ENCODE data around the gene SKAP1.

The SKAP1 gene

DNA sequence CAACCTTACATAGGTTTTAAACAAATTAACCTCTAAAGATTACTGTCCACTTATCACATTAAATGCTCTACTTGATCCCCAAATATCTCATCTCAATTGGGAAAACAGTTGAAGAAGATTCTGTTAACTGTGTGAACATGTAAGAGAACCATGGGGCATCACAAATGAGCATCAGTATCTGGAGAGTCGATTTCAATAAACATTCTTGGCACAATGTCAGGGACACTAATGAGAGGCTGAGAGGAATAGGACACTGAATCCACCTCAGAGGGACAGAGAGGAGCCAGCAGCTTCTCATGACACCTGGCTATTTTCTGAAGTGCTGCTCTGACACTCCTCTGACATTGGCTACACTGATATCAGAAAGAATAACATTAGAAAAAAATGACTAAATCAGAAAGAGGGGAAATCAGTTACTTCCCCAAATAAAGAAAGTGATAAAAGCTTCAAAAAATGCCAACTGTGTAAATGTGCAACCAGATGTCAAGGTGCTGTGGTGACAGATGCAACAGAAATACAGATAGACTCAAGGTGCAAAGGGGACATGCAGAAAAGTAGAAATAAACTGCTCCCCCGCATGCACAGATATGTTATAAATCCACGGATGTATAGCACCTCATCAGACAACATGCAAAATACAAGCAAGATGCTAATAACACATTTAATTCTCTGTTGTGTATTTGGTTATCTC, 255.0 kb downstream of the SKAP1 start:
- Histone ChIP-seq H3F3A (ENCODE audit: low read depth) (no peaks in the 10 kb centered on the region; the same call in 1 of the 2 replicates), H3K27me3 (ENCODE audit: insufficient read depth, low read length, poor library complexity, severe bottlenecking) (no peaks in the 10 kb centered on the region), H3K9me3 (ENCODE audit: insufficient read depth, low read depth, low read length) (no peaks in the 10 kb centered on the region), H4K20me1 (ENCODE audit: insufficient read depth, low read length, poor library complexity, severe bottlenecking) (no peaks in the 10 kb centered on the region), H3K9ac (ENCODE audit: low read depth, low read length, poor library complexity, severe bottlenecking) (no peak overlapping the region), H3K4me3 (ENCODE audit: low read length, poor library complexity, severe bottlenecking) (no peak overlapping the region), H3K36me3 (ENCODE audit: insufficient read depth, low read length) (no peaks in the 10 kb centered on the region), H3K9me2 (replicated peaks; ENCODE audit: low read depth, low read length) (no peaks in the 10 kb centered on the region), H3K4me1 (ENCODE audit: insufficient read depth, low read length, poor library complexity, severe bottlenecking) (peaks cover 37% of the 10 kb centered on the region), H3K79me2 (ENCODE audit: insufficient read depth, low read length) (no peaks in the 10 kb centered on the region), H2AFZ (ENCODE audit: low read length) (no peak overlapping the region), H3K4me2 (ENCODE audit: low read depth, low read length, poor library complexity, severe bottlenecking) (no peak overlapping the region)
- TF ChIP-seq EZH2phosphoT487 (IDR thresholded peaks at IDR 0.05; ENCODE audit: borderline replicate concordance): no peak
- TF ChIP-seq, protein P1, sequence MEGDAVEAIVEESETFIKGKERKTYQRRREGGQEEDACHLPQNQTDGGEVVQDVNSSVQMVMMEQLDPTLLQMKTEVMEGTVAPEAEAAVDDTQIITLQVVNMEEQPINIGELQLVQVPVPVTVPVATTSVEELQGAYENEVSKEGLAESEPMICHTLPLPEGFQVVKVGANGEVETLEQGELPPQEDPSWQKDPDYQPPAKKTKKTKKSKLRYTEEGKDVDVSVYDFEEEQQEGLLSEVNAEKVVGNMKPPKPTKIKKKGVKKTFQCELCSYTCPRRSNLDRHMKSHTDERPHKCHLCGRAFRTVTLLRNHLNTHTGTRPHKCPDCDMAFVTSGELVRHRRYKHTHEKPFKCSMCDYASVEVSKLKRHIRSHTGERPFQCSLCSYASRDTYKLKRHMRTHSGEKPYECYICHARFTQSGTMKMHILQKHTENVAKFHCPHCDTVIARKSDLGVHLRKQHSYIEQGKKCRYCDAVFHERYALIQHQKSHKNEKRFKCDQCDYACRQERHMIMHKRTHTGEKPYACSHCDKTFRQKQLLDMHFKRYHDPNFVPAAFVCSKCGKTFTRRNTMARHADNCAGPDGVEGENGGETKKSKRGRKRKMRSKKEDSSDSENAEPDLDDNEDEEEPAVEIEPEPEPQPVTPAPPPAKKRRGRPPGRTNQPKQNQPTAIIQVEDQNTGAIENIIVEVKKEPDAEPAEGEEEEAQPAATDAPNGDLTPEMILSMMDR (conservative IDR thresholded peaks at IDR 0.05; ENCODE audit: low read length): no peak

DNA sequence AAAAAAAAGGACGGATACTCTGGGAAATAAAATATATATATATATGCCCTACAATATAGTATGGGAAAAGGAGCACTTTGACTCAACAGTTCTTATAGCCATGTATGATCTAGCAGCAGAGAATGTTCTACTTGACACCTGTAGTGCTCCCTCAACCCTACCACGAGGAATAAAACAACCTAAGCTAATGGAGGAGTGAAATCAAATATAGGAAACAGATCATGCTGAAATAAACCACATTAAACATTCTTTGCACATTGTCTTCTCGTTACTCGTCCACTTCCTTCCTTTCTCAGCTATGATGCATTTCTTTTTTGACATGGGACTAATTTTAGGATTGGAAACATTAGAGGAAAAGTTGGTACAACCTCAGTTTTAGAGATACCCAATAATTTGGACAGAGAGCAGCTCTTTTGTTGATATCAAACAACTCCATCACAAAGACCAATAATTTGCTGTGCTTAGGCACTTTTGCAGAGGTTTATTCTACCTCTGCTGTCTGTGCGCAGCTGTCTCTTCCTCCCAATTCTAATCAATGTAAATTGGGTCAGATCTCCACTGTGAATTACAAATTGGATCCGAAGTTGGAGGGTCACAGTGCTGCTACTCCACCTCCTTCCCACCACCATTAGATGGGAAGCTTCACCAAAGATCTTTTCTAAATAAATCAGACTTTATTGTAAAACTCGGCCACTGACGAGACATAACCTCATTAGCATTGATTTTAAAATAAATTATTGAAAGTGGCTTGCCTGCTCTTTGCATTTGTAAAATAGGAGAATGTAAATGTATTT, 256.6 kb downstream of the SKAP1 start:
- no peaks in the 10 kb centered on the region; the same call in 1 of the 2 replicates for H3F3A ChIP-seq (ENCODE audit: low read depth)
- no peak overlapping the region for H3K4me3 ChIP-seq (ENCODE audit: low read length, poor library complexity, severe bottlenecking)
- no peaks in the 10 kb centered on the region for H4K20me1 ChIP-seq (ENCODE audit: insufficient read depth, low read length, poor library complexity, severe bottlenecking)
- no peaks in the 10 kb centered on the region for H3K9me2 ChIP-seq (replicated peaks; ENCODE audit: low read depth, low read length)
- no peaks in the 10 kb centered on the region for H3K79me2 ChIP-seq (ENCODE audit: insufficient read depth, low read length)
- no peak overlapping the region for H2AFZ ChIP-seq (ENCODE audit: low read length)
- H3K9ac ChIP-seq (ENCODE audit: low read depth, low read length, poor library complexity, severe bottlenecking): no peak overlapping the region
- no peaks in the 10 kb centered on the region for H3K9me3 ChIP-seq (ENCODE audit: insufficient read depth, low read depth, low read length)
- no peak overlapping the region for H3K4me2 ChIP-seq (ENCODE audit: low read depth, low read length, poor library complexity, severe bottlenecking)
- H3K27me3 ChIP-seq (ENCODE audit: insufficient read depth, low read length, poor library complexity, severe bottlenecking): no peaks in the 10 kb centered on the region
- TF ChIP-seq, protein P1 (conservative IDR thresholded peaks at IDR 0.05; ENCODE audit: low read length): no peak
- TF ChIP-seq EZH2phosphoT487 (IDR thresholded peaks at IDR 0.05; ENCODE audit: borderline replicate concordance): no peak
- H3K36me3 ChIP-seq (ENCODE audit: insufficient read depth, low read length): no peaks in the 10 kb centered on the region
- peaks cover 37% of the 10 kb centered on the region for H3K4me1 ChIP-seq (ENCODE audit: insufficient read depth, low read length, poor library complexity, severe bottlenecking)

DNA sequence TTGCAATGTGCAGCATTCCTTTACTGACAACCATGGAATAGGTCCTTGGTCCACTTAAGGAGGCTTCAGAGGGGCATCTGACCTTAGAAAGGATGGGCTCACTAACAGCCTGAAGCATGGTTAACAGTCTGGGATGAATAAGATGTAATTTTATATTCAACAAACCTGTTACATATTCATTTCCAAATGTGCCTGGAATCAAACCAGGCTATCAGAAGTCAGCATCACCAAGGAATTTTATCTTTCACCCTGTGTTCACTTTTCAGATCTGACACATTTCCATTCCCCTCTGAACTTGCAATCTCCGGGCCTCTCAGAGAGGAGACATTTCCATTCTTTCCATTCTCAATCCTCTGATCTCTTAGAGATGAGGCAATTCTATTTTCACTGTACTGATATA, 260.1 kb downstream of the SKAP1 start:
- no peak for TF ChIP-seq EZH2phosphoT487 (IDR thresholded peaks at IDR 0.05; ENCODE audit: borderline replicate concordance)
- TF ChIP-seq, protein P1 (conservative IDR thresholded peaks at IDR 0.05; ENCODE audit: low read length): no peak
- Histone ChIP-seq H3K9me3 (ENCODE audit: insufficient read depth, low read depth, low read length) (no peaks in the 10 kb centered on the region), H3K27me3 (ENCODE audit: insufficient read depth, low read length, poor library complexity, severe bottlenecking) (no peaks in the 10 kb centered on the region)

More for the DNA sequence above, 260.1 kb downstream of the SKAP1 start:
- peaks cover 14% of the 10 kb centered on the region for H3K4me1 ChIP-seq (ENCODE audit: insufficient read depth, low read length, poor library complexity, severe bottlenecking)
- H3K79me2 ChIP-seq (ENCODE audit: insufficient read depth, low read length): no peaks in the 10 kb centered on the region
- H4K20me1 ChIP-seq (ENCODE audit: insufficient read depth, low read length, poor library complexity, severe bottlenecking): no peaks in the 10 kb centered on the region
- H3K4me3 ChIP-seq (ENCODE audit: low read length, poor library complexity, severe bottlenecking): no peak overlapping the region
- no peaks in the 10 kb centered on the region for H3K36me3 ChIP-seq (ENCODE audit: insufficient read depth, low read length)
- no peak overlapping the region for H3K4me2 ChIP-seq (ENCODE audit: low read depth, low read length, poor library complexity, severe bottlenecking)
- H3K9me2 ChIP-seq (replicated peaks; ENCODE audit: low read depth, low read length): no peaks in the 10 kb centered on the region
- no peak overlapping the region for H3K9ac ChIP-seq (ENCODE audit: low read depth, low read length, poor library complexity, severe bottlenecking)
- H2AFZ ChIP-seq (ENCODE audit: low read length): no peak overlapping the region
- no peaks in the 10 kb centered on the region; the same call in 1 of the 2 replicates for H3F3A ChIP-seq (ENCODE audit: low read depth)
